GM06990 (cell line): Measurements from ENCODE around the gene TMEM190.
"Not testable (repeated sequence)": the region's sequence is repeated elsewhere in the genome, so short reads cannot be mapped to it uniquely, and the experiment has no call there.

Source experiments
- DNase-seq: peaks from one replicate; pipeline ENCODE4 v3.0.0-alpha.2; 2011; ENCODE audit not compliant: insufficient read length; ENCODE audit errors: extremely low read depth
- H3K27me3 ChIP-seq: replicated peaks from 2 replicates; pipeline ENCODE4 v1.6.0; 2011; ENCODE audit warnings: low read length; ENCODE audit not compliant: control insufficient read depth, insufficient read depth
- H3K36me3 ChIP-seq: 2 replicates; pipeline ENCODE4 v1.5.1; 2011; ENCODE audit warnings: low read length; ENCODE audit not compliant: control insufficient read depth, insufficient read depth
- H3K4me3 ChIP-seq: replicated peaks from 2 replicates; pipeline ENCODE4 v1.5.1; 2011; ENCODE audit warnings: low read depth, mild to moderate bottlenecking, control low read depth, low read length
- TF ChIP-seq, protein P1 (sequence below): IDR thresholded peaks from 2 replicates; pipeline ENCODE4 v1.5.1; 2011; ENCODE audit warnings: low read length, control low read depth, mild to moderate bottlenecking, inconsistent platforms; ENCODE audit not compliant: insufficient read depth, poor library complexity, severe bottlenecking

The TMEM190 gene

GRCh38 chr19:55391191-55391670 lies 14.6 kb downstream of the TMEM190 start:
- TF ChIP-seq, protein P1, sequence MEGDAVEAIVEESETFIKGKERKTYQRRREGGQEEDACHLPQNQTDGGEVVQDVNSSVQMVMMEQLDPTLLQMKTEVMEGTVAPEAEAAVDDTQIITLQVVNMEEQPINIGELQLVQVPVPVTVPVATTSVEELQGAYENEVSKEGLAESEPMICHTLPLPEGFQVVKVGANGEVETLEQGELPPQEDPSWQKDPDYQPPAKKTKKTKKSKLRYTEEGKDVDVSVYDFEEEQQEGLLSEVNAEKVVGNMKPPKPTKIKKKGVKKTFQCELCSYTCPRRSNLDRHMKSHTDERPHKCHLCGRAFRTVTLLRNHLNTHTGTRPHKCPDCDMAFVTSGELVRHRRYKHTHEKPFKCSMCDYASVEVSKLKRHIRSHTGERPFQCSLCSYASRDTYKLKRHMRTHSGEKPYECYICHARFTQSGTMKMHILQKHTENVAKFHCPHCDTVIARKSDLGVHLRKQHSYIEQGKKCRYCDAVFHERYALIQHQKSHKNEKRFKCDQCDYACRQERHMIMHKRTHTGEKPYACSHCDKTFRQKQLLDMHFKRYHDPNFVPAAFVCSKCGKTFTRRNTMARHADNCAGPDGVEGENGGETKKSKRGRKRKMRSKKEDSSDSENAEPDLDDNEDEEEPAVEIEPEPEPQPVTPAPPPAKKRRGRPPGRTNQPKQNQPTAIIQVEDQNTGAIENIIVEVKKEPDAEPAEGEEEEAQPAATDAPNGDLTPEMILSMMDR = no peak
- peaks cover 40% of the 10 kb centered on the region for H3K36me3 ChIP-seq
- no peak for DNase-seq
- no peak overlapping the region for H3K4me3 ChIP-seq
- no peaks in the 10 kb centered on the region for H3K27me3 ChIP-seq

GRCh38 chr19:55391702-55392615 lies 15.3 kb downstream of the TMEM190 start:
- TF ChIP-seq, protein P1 = no peak
- DNase-seq = no peak
- peaks cover 37% of the 10 kb centered on the region for H3K36me3 ChIP-seq
- no peak overlapping the region for H3K4me3 ChIP-seq
- no peaks in the 10 kb centered on the region for H3K27me3 ChIP-seq

GRCh38 chr19:55392820-55393761 lies 16.5 kb downstream of the TMEM190 start:
- DNase-seq = no peak
- H3K4me3 ChIP-seq = no peak overlapping the region
- TF ChIP-seq, protein P1 = no peak
- peaks cover 26% of the 10 kb centered on the region for H3K36me3 ChIP-seq
- H3K27me3 ChIP-seq = no peaks in the 10 kb centered on the region

- H3K4me3 ChIP-seq = no peak overlapping the region; the same call in 1 of the 2 replicates
- no peak for DNase-seq
- peaks cover 18% of the 10 kb centered on the region for H3K36me3 ChIP-seq
- no peaks in the 10 kb centered on the region for H3K27me3 ChIP-seq
- TF ChIP-seq, protein P1 = no peak
Measured at GRCh38 chr19:55398200-55398925, 21.7 kb downstream of the TMEM190 start.

GRCh38 chr19:55400281-55401087 lies 23.9 kb downstream of the TMEM190 start:
- peaks cover 29% of the 10 kb centered on the region for H3K36me3 ChIP-seq
- TF ChIP-seq, protein P1 = no peak
- no peak overlapping the region for H3K4me3 ChIP-seq
- DNase-seq = no peak
- H3K27me3 ChIP-seq = no peaks in the 10 kb centered on the region

DNA sequence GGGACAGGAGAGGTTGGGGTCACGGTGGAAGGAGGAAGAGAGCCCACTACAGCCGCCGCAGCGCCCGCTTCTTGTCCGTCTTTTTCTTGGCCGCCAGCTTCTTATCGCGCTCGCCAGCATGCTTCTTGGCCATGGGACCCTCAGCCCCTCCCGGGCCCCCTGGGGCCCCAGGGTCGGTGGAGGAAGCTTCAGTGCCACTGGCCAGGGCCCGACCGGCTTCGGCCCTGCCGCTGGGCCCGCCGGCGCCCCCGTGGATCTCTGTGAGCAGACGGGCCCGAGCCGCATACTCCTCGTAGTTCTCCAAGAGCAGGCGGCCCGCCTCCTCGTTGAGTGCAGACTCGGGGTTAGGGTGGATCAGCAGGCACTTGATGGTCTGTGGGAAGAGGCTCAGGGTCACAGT lies 24.8 kb downstream of the TMEM190 start:
- H3K36me3 ChIP-seq = peaks cover 34% of the 10 kb centered on the region
- DNase-seq, H3K4me3 ChIP-seq, H3K27me3 ChIP-seq: not testable (repeated sequence)
